NOMO-1 treated with dmso at 0.1 percent for 144 hours (cell line): ENCODE results near the gene MNT.

ENCODE experiments used
- DNase-seq: peaks from one replicate; lab custom pipeline; 2025; ENCODE audit not compliant: unreplicated experiment; lab: John Stamatoyannopoulos, UW

MNT gene

DNA sequence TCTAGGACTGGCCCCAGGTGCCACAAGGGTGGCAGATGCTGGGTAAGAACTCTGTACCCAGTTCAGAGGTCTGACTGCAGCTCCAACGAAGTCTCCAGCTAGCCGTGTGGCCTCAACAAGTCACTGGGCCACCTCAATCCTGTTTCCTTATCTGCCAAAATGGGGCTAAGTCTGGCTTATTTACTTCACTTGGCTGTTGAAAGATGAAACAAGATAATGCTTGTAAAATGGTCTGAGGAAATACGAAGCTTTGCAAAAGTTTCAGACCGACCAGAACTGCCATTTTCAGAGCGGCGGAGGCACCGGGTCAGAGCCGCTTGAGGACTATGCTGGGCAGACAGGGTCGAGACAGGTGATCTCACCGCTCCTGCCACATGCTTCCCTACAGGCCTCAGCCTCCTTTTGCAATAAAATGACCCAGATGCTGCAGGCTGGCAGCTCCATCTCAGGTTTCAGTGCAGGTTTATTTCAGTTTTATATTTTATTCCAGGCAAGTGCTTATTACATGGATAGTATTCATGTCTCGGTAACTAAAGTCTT is 17.2 kb downstream of the MNT start:
- no peak for DNase-seq

DNA sequence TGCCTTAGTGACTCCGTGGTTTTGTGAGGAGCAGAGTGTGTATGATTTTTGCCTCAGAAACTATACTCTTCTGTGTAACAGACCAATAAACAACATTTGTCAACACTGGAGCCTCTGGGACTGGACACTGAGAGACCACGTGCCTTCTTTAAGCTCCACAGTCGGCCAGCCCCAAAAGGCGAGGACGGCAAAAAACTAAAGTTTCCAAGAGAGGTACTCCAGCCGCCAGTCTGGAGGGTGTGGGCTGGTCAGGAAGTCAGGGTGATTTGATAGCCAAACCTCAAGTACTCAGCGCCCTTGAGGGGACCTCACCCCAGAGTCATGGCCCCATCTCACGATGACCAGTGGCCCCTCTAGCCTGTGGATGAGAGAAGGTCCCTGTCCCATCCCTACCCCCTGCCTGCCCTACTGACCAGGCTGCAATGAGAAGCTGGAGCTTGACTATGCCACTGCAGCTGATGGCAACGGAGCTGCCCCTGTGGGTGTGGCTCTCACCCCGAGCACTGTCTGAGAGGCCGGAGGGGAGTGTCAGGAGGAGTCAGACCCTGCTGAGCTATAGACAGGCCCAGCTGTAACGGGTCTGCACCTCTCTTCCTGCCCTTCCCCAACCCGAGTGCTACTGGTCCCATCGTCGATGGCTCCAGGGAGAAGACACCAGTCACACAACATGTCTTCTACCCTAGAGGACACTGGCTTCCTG is 19.8 kb downstream of the MNT start:
- no peak for DNase-seq

DNA sequence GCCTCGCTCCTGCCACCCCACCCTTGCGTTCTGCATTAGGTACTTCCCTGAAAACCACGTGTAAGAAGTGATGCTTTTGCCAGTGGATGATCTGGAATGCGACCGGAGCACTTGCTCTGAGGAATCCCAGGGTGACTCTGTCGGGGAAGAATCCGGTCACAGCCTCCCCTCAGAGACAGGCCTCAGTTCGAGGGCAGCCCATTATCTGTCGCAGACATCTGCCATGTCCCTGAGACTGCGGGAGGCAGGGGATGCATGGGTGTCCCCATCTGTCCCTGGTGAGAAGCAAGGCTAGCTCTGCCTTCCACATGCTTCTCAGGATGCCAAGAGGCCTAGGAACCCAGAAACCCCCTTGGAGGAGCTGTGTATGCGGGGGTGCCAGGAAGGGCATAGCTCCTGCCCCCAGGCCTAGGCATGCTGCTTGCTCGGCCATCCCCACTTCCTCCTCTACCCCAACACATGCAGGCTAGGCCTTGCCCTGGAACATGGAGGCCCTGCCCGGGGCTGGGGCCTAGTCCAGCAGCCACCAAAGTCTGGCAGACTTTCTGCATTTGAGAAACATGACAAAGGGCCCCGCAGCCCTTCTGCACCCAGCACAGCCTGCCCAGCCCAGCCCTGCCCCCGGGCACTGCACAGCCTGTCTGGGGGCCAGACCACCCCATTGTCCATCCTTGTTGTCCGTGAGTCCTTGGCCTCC is 20.5 kb downstream of the MNT start:
- no peak for DNase-seq

DNA sequence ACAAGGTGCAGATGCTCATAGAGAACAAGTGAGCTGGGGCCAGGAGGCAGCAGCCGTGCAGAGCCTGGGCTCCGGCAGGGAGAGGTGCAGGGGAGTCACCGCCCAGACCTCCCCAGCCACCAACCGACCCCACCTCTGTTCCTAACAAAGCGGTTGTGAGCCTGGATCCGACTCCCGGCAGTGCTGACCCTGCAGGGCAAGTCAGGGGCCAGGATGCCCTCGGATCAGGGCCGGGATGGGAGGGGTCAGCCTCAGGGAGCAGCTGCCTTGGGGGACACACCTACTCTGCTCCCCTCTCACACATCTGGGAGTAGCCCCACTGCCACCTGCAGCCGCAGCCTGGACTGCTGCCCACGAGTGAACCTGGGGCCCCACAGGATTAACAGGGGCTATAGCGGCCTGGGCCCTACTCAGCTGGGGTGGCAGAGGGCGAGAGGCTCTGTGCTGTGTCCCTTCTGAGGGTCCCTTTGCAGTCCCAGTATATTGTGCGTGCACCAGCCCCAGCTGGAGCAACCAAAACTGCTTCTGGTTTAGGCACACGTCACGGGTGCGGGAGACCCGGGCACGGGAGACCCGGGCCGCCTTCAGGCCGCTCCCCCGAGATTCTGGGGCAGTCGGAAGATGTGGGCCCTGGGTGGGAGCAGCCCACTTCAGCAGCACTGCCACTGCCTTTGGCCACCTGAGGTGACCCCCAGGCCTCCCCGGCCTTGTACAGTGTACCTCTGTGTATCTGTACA is 21.2 kb downstream of the MNT start:
- DNase-seq: no peak

DNA sequence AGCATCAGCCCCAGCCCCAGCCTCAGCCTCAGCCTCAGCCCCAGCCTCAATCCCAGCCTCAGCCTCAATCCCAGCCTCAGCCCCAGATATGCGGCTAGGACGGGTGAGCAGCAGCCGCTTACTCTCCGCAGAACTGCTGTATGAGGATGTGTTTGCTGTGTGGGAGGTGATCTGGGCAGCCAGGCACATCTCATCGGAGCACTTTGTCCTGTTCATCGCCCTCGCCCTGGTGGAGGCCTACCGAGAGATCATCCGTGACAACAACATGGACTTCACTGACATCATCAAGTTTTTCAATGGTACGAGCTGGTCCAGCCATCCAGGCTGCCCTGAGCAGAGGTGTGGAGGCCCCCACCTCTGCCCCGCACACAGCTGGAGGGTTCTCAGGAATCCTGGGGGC is 22.0 kb downstream of the MNT start:
- no peak for DNase-seq

DNA sequence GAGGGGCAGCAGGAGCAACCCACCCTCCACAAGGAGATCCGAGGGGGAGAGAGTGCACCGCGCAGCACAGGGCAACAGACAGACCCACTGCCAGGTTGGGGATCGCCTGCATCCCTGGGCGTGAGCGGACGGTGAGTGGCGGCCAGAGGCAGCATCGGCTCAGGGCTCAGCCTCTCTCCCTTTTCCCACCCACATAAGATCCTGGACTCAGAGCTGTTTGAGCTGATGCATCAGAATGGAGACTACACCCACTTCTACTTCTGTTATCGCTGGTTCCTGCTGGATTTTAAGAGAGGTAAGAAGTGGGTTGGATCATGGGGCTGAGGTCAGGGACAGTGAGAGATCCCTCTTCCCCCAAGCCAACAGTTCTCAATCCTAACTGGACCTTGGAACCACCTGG is 23.2 kb downstream of the MNT start:
- DNase-seq: no peak

DNA sequence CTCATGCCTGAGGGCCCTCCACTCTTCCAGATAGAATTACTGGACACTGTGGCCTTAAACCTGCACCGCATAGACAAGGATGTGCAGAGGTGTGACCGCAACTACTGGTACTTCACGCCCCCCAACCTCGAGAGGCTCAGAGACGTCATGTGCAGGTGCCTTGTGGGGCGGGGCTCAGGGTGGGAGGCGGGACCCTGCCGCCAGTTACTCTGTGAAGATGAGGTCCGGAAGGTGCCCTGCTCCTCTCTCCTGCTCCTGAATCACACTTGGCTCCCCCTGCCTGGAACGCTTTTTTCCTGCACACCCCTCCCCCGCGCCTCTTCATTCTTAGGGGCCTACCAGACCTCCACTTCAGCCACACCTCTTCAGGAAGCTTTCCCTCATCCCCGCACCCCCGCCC is 24.8 kb downstream of the MNT start:
- no peak for DNase-seq

DNA sequence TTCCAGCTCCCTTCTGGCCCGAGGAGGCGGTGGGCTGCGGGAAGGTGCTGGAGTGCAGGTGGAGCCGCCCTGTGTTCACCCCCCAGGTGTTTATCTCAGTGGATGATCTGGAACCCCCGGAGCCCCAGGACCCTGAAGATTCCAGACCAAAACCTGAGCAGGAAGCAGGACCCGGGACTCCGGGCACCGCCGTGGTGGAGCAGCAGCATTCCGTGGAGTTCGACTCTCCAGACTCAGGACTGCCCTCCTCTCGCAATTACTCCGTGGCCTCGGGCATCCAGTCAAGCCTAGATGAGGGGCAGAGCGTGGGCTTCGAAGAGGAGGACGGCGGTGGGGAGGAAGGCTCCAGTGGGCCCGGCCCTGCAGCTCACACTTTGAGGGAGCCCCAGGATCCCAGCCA is 25.5 kb downstream of the MNT start:
- DNase-seq: no peak

DNA sequence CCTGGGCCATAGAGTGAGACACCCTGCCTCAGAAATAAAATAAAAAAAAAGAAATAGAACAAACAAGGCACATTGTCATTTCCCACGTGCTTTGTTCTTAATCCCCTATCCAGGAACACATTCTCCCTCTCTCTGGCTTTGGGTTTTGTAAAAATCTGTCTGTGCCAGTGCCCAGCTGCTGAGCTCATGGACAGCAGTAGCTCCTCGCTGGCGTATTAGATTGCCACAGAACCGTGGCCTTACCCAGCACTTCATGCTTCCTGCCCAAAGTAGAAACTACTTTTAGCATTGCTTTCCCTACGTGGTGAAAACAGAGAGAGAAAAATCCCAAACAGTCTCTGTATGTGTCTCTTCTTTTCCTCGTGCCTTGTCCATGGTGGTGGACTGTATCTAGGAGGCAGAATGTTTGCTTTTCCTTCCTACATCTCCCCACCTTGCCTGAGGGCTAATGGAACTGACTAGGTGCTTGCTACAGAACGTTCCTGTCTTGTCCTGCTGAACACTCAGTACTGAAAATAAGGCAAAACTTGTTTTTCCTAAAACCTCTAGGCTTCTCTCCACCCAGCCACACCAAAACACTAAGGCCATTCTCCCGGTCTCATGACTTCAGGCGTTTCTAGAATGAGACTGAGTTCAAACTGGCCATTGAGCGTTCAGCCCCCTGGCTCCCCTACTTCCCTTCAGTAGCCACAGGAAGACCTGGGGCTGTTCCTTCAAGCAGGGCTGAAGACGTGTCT is 26.1 kb downstream of the MNT start:
- DNase-seq: no peak

DNA sequence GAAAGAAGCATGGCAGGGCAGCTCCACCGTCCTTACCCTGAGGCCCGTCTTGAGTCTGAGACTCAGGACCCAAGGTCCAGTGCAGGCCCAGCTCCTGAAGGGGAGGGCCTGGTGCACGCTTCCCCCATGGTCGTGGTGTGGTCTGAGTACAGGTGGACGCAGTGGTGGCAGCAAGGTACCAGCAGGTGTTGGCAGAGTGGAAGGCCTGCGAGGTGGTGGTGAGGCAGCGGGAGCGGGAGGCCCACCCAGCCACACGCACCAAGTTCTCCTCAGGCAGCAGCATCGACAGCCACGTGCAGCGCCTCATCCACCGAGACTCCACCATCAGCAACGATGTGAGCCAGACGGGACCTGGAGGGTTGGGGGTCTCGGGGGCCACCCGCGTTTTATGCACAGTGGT is 27.7 kb downstream of the MNT start:
- DNase-seq: no peak

DNA sequence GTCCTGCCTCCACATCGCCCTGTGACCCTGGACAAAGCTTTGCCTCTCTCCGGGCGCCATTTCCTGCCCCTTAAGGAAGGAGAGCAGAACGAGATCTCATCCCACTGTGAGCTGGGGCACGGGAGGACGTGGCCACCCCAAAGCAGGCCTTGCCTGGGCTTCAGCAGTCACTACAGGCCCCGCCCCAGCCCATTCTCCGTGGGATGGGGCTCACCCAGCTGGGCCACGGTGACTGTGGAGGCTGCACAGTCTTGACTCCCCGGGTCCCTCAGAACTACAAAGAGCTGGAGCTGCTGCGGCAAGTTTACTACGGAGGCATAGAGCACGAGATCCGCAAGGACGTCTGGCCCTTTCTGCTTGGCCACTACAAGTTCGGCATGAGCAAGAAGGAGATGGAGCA is 28.2 kb downstream of the MNT start:
- no peak for DNase-seq

DNA sequence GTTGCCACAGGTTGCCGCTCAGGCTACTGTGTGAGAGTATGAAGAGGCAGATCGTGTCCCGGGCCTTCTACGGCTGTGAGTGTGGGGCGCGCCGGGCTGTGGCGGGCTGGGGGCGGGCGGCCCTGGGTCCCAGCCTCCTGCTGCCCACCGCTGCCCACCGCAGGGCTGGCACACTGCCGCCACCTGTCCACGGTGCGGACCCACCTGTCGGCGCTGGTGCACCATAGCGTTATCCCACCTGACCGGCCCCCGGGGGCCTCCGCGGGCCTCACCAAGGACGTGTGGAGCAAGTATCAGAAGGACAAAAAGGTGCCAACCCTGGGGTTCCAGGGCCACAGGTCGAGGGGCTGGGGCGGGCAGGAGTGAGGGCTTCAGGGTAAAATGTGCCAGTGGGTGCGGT is 28.7 kb downstream of the MNT start:
- no peak for DNase-seq

DNA sequence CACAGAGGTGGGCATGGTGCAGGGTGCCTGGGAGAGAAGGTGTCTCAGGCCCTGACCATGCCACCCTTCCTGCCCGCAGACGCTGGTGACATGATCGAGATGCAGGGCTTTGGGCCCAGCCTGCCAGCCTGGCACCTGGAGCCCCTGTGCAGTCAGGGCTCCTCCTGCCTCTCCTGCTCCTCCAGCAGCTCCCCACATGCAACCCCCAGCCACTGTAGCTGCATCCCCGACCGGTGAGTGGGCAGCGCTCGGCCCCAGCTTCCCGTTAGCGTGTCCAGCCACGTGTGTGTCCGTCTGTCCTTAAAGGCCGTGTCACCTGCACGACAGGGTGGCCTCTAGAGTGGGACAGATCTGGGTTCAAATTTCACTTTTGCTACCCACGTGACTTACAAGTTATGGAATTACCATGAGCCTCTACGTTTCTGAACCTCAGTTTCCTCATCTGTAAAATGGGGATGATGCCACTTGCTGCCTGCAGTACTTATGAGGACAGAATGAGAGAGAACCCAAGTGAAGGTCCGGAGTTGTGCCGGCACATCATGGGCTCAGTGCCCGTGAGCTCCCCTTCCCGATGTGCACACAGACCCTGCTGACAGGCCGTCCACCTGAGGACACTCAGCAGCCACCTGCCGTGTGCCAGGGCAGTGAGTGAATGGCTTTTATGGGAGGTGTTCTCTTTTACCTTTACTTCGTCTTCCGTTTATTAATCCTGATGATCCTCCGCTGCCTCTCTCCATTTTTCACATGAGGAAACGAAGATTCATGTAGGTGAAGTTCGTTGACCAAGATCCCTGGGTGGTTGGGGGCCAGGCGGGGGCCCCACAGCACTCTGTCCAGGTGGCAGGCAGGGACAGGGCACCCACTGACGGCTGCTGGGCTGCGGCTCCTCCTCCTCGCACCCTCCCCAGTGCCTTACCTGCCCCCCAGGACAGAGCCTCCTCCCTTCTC is 29.4 kb downstream of the MNT start:
- DNase-seq: no peak

DNA sequence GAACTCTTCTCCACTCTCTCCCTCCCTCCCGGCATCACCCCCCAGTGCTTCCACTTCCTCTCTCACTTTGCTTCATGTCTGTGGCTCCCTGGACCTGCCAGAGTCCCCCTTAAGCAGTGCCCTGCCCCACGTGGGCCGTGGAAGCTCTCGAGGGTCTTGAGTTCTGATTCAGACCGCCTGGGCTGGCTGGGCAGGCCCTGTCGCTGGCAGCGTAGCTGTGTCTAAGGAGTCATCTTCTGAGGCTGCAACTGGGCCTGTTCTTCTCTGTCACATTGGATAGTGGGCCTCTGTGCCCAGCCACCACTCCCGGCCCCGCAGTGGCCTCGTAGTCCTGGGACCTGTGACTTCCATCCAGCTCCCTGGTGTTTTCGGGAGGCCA is 30.7 kb downstream of the MNT start:
- DNase-seq: no peak

DNA sequence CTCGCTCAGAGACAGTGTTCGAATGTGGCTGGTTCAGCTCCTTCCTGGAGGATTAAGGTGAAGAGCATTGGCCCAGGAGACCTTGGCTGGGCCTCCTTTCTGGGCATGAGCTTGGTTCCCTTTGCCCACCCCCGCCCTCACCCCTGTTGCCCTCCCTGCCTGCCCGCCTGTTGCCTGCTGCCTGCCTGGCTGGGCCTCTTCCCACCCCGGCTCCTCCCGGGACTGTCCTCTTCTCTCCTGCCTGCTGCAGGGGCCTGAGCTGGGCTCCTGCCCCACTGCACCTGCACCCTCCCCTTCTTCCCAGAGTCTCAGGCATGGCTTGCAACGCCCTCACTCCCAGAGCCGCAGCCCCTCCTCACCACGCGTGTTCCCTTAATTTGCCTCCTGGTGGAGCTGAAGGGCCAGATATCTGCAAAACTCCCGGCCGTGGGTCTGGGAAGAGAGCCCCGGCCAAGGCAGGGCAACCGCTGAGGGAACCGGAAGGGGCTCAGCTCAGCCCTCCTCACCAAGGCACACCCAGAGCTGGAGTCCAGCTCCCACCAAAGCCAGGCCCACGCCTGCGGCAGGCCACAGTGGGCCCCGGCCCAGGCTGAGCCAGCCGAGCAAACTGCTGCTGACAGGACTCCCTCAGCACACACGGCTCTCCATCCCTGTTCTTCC is 31.2 kb downstream of the MNT start:
- no peak for DNase-seq

DNA sequence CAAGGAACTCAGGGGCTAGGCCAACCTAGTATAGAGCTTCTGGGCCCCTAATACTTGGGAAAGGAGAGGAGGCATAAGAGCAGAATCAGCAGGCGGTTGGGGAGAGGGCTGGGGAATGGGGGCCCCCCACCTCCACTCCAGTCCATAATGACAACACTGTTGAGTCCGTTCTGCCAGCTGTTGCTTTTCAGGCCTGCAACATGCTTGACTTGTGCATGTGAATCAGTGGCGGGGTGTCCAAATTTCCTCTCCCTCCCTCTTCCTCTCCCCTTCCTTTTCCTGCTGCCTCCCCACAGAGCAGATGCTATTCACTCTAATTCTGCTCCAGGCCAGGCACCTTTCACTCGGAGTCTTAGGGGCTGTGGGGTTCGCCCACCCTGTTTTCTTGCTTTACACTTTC is 31.8 kb downstream of the MNT start:
- no peak for DNase-seq

DNA sequence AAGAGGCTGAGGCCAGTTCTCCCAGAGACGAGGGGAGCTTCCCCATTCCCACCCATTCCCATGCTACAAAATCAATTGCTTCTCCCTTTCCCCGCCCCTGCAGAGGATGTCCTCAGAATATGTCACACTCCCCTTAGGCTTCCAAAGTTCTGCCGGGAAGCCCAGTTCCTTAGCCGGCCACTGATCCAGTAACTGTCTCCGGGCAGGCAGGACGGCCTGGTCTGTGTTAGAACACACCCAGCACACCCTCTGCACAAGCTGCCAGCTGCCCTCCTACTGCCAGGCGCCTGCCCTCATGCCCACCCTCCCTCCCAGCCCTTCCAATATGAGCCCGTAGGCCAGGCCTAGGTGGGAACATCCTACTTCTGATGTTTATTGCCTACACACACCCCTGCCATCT is 32.5 kb downstream of the MNT start:
- DNase-seq: no peak

DNA sequence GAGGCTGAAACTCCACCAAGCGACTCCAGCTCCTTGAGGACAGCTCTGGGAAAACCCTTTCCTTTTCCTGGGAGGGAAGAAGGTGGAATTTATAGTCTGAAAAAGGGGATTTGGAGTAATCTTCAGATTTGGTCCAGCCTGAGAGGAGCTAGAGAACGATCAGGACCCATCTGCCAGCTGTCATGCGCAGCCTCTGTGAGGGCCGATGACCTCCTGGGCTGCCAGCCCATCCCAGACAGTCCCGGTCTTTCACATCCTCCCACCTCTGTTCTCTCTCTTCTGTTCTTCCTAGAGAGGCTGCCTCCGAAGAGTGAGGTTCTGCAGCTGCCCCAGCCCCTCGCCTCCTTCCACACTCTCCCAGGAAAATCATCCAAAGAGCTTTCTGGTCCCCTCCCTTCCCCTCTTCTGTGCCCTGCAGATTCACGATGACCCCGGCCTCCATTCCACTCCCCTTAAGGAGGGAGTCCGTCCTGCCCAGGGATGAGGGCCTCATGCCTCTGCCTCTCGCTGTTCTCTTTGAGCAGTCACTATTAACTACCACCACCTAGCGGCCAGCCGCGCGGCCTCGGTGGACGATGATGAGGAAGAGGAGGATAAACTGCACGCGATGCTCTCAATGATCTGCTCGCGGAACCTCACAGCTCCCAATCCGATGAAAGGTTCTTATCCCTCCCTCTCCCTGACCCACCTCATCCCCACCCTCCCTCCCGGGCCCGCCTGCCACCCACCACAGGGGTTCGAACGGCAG is 33.9 kb downstream of the MNT start:
- no peak for DNase-seq

DNA sequence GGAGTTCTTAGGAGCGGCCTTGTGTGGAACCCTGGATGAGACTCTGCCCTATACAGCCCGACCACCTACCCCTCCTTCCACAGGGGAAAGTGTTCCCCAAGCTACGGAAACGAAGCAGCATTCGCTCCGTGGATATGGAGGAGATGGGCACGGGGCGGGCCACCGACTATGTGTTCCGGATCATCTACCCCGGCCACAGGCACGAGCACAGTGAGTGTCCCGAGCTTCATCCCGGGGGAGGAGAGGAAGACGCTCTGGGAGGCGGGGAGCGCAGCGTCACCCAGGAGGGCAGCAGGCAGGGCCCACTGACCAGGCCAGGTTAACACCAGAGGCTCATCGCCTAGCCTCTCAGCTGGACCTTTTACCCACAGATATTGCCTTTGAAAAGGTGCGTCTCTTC is 35.7 kb downstream of the MNT start:
- DNase-seq: no peak
